AG04450 (cell line): Measurements from ENCODE around the gene CPS1. TPM values are rescaled to one million over a fixed set of nuclear protein-coding genes. Genes with fewer than 3 reads are reported as not detected.

Source experiments
- CTCF ChIA-PET: fragments of 300-600, 350-600 bp; formaldehyde crosslinking; extraction: SDS; loops from one replicate; lab custom pipeline; 2022; ENCODE audit warnings: antibody characterized with exemption, inconsistent platforms; lab: Charles Lee
- POLR2A ChIA-PET: fragments of 350-600 bp; formaldehyde crosslinking; extraction: SDS; loops from one replicate; lab custom pipeline; 2021; ENCODE audit warnings: antibody characterized with exemption, inconsistent platforms; lab: Yijun Ruan, JAX
- DNase-seq: peaks from one replicate; pipeline ENCODE4 v3.0.0-alpha.2; 2011; ENCODE audit warnings: low read depth, low spot score
- H3K27ac ChIP-seq: one replicate; pipeline ENCODE4 v1.5.1; 2012; ENCODE audit warnings: low read depth, low read length, control low read depth
- H3K27me3 ChIP-seq: one replicate; pipeline ENCODE4 v1.6.0; 2012; ENCODE audit warnings: low read length; ENCODE audit not compliant: control insufficient read depth, insufficient read depth
- H3K4me3 ChIP-seq: 2 replicates; pipeline ENCODE4 v1.5.1; 2011; ENCODE audit warnings: mild to moderate bottlenecking, low read depth, low read length, control low read depth
- H3K9me3 ChIP-seq: 2 replicates; pipeline ENCODE4 v1.5.1; 2012; ENCODE audit warnings: low read length; ENCODE audit not compliant: control insufficient read depth, insufficient read depth
- polyA plus RNA-seq: library from polyadenylated mRNA; depleted of rRNA; stranded (reverse); fragments of >200 nt; gene quantifications from 2 replicates; pipeline ENCODE4 v1.2.3, GENCODE V29; 2011; rRNA removed
- TF ChIP-seq, protein P1 (sequence below): IDR thresholded peaks from 2 replicates; pipeline ENCODE4 v1.5.1; 2011; ENCODE audit warnings: low read depth, low read length, control low read depth, inconsistent platforms

The CPS1 gene
- polyA plus RNA-seq, 1 experiment, result 21.6 TPM

DNA sequence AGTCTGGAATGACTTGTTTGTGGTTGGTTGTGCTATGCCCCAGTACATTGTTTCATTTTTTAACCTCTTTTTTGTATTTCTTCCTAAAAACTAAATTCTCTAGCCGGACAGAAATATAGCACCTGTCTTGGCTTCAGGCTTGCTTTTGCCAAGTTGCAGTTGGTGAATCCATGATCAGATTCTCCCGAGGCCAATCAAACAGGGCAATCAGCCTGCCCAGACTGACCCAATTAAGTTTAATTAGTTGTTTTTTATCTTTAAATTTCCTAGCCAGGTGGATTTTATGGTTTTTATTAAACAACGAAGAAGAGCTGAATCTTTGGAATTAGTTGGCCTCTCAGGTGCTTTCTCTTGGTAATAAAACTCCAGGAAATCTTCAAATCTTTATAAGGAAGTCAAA is 162.1 kb downstream of the CPS1 start:
- TF ChIP-seq, protein P1, sequence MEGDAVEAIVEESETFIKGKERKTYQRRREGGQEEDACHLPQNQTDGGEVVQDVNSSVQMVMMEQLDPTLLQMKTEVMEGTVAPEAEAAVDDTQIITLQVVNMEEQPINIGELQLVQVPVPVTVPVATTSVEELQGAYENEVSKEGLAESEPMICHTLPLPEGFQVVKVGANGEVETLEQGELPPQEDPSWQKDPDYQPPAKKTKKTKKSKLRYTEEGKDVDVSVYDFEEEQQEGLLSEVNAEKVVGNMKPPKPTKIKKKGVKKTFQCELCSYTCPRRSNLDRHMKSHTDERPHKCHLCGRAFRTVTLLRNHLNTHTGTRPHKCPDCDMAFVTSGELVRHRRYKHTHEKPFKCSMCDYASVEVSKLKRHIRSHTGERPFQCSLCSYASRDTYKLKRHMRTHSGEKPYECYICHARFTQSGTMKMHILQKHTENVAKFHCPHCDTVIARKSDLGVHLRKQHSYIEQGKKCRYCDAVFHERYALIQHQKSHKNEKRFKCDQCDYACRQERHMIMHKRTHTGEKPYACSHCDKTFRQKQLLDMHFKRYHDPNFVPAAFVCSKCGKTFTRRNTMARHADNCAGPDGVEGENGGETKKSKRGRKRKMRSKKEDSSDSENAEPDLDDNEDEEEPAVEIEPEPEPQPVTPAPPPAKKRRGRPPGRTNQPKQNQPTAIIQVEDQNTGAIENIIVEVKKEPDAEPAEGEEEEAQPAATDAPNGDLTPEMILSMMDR, result no peak
- Histone ChIP-seq H3K9me3 (no peaks in the 10 kb centered on the region), H3K27ac (no peak overlapping the region), H3K4me3 (no peak overlapping the region), H3K27me3 (no peaks in the 10 kb centered on the region)
- ChIA-PET CTCF (interaction anchor here (0.6 kb wide), 1 partner anchor 12 kb away, joined by 3 read pairs; no protein-coding TSS in a partner anchor), POLR2A (no interaction called here)
- no peak for DNase-seq

DNA sequence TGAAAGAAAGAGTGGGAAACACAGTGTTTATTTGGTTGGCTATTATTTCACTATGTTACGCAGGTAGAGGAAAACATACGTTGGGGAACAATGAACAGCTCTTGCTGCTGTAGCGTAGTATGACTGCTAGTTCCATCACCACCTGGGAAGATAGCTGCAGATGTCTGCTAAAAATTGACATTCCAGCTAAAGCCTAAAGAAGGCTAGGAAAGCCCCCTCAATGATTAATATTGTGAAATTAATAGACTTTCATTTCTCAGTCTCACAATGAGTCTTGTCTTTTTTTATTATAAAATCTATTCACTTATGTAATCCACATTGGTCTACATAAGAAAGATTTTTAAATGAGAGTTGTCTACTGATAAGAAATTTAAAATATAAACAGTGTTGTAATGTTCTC is 165.7 kb downstream of the CPS1 start:
- no peak overlapping the region for H3K27ac ChIP-seq
- no peaks in the 10 kb centered on the region for H3K9me3 ChIP-seq
- ChIA-PET POLR2A (no interaction called here), CTCF (interaction anchor here (0.9 kb wide), 1 partner anchor 219 kb away, joined by 3 read pairs; no protein-coding TSS in a partner anchor)
- no peak for DNase-seq
- no peaks in the 10 kb centered on the region for H3K27me3 ChIP-seq
- TF ChIP-seq, protein P1, result no peak
- H3K4me3 ChIP-seq, result no peak overlapping the region

DNA sequence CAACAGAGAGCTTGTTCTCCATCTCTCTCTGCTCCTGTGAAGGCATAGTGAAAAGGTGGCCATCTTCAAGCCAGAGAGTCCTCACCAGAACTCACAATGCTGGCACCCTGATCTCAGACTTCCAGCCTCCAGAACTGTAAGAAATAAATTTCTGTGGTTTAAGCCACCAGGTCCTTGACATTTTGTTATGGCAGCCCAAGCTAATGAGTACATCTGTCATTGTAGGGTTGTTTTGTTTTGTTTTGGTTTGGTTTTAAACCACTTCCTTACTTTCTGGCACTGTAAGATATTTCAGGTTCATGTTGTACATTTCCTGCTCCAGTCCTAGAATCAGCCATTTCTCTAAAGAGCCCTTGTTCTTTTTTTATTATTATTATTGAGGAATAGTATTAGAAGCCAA is 171.2 kb downstream of the CPS1 start:
- Histone ChIP-seq H3K27ac (no peak overlapping the region), H3K4me3 (no peak overlapping the region), H3K27me3 (no peaks in the 10 kb centered on the region), H3K9me3 (no peaks in the 10 kb centered on the region)
- ChIA-PET POLR2A (no interaction called here), CTCF (no interaction called here)
- DNase-seq, result no peak
- TF ChIP-seq, protein P1, result no peak

Other genes starting within 250 kb of the CPS1 start
- not detected in 2 replicates for gene MYL1, start 241.4 kb upstream of the CPS1 start, polyA plus RNA-seq
- 55.5 and 66.6 TPM in 2 replicates for gene LANCL1, start 79.8 kb upstream of the CPS1 start, polyA plus RNA-seq